Lower leg skin (tissue), 4 donors: Measurements from ENCODE around the gene NSMCE1. TPM values are rescaled to one million over a fixed set of nuclear protein-coding genes. Genes with fewer than 3 reads are reported as not detected.

ENCODE experiments used
- DNase-seq, 2 donors: peaks; one replicate each; pipeline ENCODE4 v3.0.0-alpha.2; 2019; ENCODE audit warnings: low spot score in 2 of 2
- H3K4me3 ChIP-seq: fragments of 200-600 bp; sonication (generic); 2 replicates; pipeline ENCODE4 v1.5.1; 2017; ENCODE audit warnings: mild to moderate bottlenecking, low read depth; ENCODE audit not compliant: poor library complexity, severe bottlenecking
- POLR2A ChIP-seq, 2 donors: fragments of 450-650 bp; IDR thresholded peaks; one replicate each; pipeline ENCODE4 v1.6.1; 2016 to 2017; ENCODE audit warnings: antibody characterized with exemption in 2 of 2, mild to moderate bottlenecking in 1 of 2, moderate library complexity in 1 of 2
- WGBS, 2 donors: methylation state at CpG; one replicate each; pipeline ENCODE4 v1.1.5; 2018; 5-methylcytosine and 5-hydroxymethylcytosine counted together
- intact Hi-C: fragments of 100-400 bp; cut with DNase I; formaldehyde crosslinking; loops from one replicate; pipeline ENCODE4 v1.15.0; 2023; ENCODE audit warnings: low total_unique reads
- total RNA-seq, 4 donors: library from RNA; depleted of rRNA; stranded (reverse); fragments of >200 nt; gene quantifications; one replicate each; pipeline ENCODE4 v1.1.0, GENCODE V29; 2016
- TF ChIP-seq, protein P1 (sequence below), 3 donors: fragments of 450-650 bp; IDR thresholded peaks; one replicate each; pipeline ENCODE4 v1.5.1; 2016; ENCODE audit warnings: antibody characterized with exemption in 3 of 3, mild to moderate bottlenecking in 3 of 3, moderate library complexity in 2 of 3

The NSMCE1 gene
- total RNA-seq, 4 donors from 2014 or later, result 17.3 to 29.2 (median 21.1) TPM

DNA sequence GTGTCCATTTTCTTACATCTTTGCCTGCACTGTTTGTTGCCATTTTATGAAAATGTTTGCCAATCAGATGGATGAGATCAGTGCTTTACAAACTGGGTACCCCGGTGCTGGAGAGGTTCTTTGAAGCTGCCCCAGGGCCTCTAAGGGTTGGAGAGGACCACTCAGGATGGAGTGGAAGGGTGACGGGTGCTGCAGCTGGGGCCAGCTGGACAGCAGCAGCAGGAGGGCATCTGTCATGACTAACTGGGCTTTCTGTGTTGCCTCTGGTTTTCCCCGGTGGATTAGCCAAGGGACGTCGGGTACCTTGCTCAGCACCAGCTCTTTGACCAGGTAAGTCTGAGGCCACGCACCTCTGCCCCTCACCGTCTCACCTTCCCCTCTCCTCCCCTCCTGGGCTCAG, 52.9 kb downstream of the NSMCE1 start:
- TF ChIP-seq, protein P1, sequence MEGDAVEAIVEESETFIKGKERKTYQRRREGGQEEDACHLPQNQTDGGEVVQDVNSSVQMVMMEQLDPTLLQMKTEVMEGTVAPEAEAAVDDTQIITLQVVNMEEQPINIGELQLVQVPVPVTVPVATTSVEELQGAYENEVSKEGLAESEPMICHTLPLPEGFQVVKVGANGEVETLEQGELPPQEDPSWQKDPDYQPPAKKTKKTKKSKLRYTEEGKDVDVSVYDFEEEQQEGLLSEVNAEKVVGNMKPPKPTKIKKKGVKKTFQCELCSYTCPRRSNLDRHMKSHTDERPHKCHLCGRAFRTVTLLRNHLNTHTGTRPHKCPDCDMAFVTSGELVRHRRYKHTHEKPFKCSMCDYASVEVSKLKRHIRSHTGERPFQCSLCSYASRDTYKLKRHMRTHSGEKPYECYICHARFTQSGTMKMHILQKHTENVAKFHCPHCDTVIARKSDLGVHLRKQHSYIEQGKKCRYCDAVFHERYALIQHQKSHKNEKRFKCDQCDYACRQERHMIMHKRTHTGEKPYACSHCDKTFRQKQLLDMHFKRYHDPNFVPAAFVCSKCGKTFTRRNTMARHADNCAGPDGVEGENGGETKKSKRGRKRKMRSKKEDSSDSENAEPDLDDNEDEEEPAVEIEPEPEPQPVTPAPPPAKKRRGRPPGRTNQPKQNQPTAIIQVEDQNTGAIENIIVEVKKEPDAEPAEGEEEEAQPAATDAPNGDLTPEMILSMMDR (IDR thresholded peaks at IDR 0.05), result no peak
- no peak for TF ChIP-seq POLR2A (IDR thresholded peaks at IDR 0.05)
- intact Hi-C loops, result no loop called here
- DNase-seq, result no peak
- H3K4me3 ChIP-seq, result no peak overlapping the region
- 89 to 92% methylated on average over 7 of the region's 7 CpGs for WGBS, 2 donors

GRCh38 chr16:27214084-27214961, 54.2 kb downstream of the NSMCE1 start:
- TF ChIP-seq POLR2A (IDR thresholded peaks at IDR 0.05), result no peak
- TF ChIP-seq, protein P1 (IDR thresholded peaks at IDR 0.05), result no peak
- DNase-seq, result no peak
- H3K4me3 ChIP-seq, result no peak overlapping the region
- 81 to 85% methylated on average over 19 of the region's 19 CpGs for WGBS, 2 donors
- intact Hi-C loops, result no loop called here

DNA sequence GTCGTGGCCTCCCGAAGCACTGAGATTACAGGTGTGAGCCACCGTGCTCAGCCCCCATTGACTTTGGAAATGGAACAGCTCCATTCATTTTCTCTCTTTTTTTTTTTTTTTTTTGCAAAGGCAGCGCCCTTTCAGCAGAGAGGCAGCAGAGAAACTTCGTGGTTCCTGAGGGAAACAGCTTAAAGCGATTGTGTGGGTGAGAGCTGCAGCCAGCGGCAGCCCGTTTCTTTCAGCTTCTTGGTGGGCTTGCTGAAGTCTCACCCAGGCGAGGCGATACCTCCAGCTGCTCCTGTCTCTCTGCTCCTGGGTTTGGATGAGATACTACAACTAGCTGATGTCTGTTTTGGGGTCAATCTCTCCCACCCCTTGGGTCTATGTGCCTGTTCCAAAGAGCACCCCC, 57.5 kb downstream of the NSMCE1 start:
- 83 to 88% methylated on average over 10 of the region's 10 CpGs for whole genome bisulfite sequencing, 2 donors
- no peak overlapping the region for H3K4me3 ChIP-seq
- DNase-seq, result no peak
- intact Hi-C loops, result loop anchor here (1.0 kb wide), 1 partner anchor 134 kb away; no protein-coding TSS in a partner anchor
- no peak for TF ChIP-seq POLR2A (IDR thresholded peaks at IDR 0.05)
- TF ChIP-seq, protein P1 (IDR thresholded peaks at IDR 0.05), result no peak

DNA sequence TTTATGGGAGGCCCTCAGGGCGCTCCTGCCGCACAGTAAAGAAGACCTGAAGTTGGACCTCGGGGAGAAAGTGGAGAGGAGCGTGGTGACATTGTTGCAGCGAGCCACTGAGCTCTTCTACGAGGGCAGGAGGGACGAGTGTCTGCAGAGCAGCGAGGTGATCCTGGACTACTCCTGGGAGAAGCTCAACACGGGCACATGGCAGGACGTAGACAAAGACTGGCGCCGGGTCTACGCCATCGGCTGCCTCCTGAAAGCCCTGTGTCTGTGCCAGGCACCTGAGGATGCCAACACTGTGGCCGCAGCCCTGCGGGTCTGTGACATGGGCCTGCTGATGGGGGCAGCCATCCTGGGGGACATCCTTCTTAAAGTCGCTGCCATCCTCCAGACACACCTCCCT, 58.4 kb downstream of the NSMCE1 start:
- intact Hi-C loops, result no loop called here
- no peak for DNase-seq
- no peak for TF ChIP-seq POLR2A (IDR thresholded peaks at IDR 0.05)
- TF ChIP-seq, protein P1 (IDR thresholded peaks at IDR 0.05), result no peak
- no peak overlapping the region for H3K4me3 ChIP-seq
- 91 to 93% methylated on average over 17 of the region's 17 CpGs for WGBS, 2 donors

- TF ChIP-seq, protein P1 (IDR thresholded peaks at IDR 0.05), result no peak
- no peak for TF ChIP-seq POLR2A (IDR thresholded peaks at IDR 0.05)
- no peak for DNase-seq
- no peak overlapping the region for H3K4me3 ChIP-seq
- intact Hi-C loops, result no loop called here
- WGBS, 2 donors, result 91 to 92% methylated on average over 8 of the region's 8 CpGs
Observed at GRCh38 chr16:27209591-27209990, 59.0 kb downstream of the NSMCE1 start.
